ENCODE results near the gene RIMS1.

RIMS1 gene

GRCh38 chr6:72083976-72084375 is 197.6 kb downstream of the RIMS1 start:
- no peak for TF ChIP-seq CTCF (IDR thresholded peaks at IDR 0.05; ENCODE audit: low read depth, low read length)
- H3K4me3 ChIP-seq (ENCODE audit: low read depth, low read length): no peak overlapping the region

- peak; percentile 20; the same call in 1 of the 2 replicates for TF ChIP-seq CTCF (IDR thresholded peaks at IDR 0.05; ENCODE audit: low read depth, low read length)
- no peak overlapping the region for H3K4me3 ChIP-seq (ENCODE audit: low read depth, low read length)
These were observed 198.7 kb downstream of the RIMS1 start for GRCh38 chr6:72084992-72085569.

- no peak overlapping the region for H3K4me3 ChIP-seq (ENCODE audit: low read depth, low read length)
- no peak for TF ChIP-seq CTCF (IDR thresholded peaks at IDR 0.05; ENCODE audit: low read depth, low read length)
These were observed 208.2 kb downstream of the RIMS1 start for GRCh38 chr6:72094506-72094905.

- no peak overlapping the region for H3K4me3 ChIP-seq (ENCODE audit: low read depth, low read length)
- no peak for TF ChIP-seq CTCF (IDR thresholded peaks at IDR 0.05; ENCODE audit: low read depth, low read length)
These were observed 216.2 kb downstream of the RIMS1 start for GRCh38 chr6:72102561-72102960.

- no peak for TF ChIP-seq CTCF (IDR thresholded peaks at IDR 0.05; ENCODE audit: low read depth, low read length)
- H3K4me3 ChIP-seq (ENCODE audit: low read depth, low read length): no peak overlapping the region
These were observed 225.3 kb downstream of the RIMS1 start for GRCh38 chr6:72111611-72112010.

GRCh38 chr6:72130327-72130726 is 244.0 kb downstream of the RIMS1 start:
- TF ChIP-seq CTCF (IDR thresholded peaks at IDR 0.05; ENCODE audit: low read depth, low read length): no peak
- H3K4me3 ChIP-seq (ENCODE audit: low read depth, low read length): no peak overlapping the region

- no peak overlapping the region for H3K4me3 ChIP-seq (ENCODE audit: low read depth, low read length)
These were observed 246.1 kb downstream of the RIMS1 start for GRCh38 chr6:72132427-72132826.

More at GRCh38 chr6:72132427-72132826, 246.1 kb downstream of the RIMS1 start:
- TF ChIP-seq CTCF (IDR thresholded peaks at IDR 0.05; ENCODE audit: low read depth, low read length): no peak

All from WI38 (cell line).